ENCODE data around the gene STK31.

GRCh38 chr7:23680414-23681405 lies 29.3 kb upstream of the STK31 start:
- TF ChIP-seq CTCF (IDR thresholded peaks at IDR 0.05 in 4 of 5, conservative IDR thresholded peaks at IDR 0.05 in 1 of 5) (no peak), POLR2A (IDR thresholded peaks at IDR 0.05) (no peak)

Measured in gastrocnemius medialis (tissue), 4 donors.